ENCODE data around the gene TMBIM4.

Gene TMBIM4

DNA sequence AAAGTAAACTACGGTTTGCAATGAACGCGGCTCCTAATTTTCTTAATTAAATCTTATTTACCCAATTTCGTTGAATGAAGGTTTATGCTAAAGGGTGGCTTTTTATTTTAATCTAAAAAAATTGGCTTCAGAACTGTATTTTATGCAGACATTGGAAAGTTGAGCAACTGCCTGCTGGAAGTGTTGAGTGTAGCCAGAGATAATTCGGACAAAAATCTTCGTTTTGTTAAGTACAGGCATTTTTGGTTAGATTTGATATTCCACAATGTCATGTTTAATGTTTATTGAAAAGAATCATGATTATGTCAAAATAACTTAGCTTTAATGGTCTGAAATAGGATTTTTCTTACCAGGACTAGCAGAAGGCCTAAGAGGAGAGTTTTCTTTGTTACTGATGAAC lies 20.1 kb upstream of the TMBIM4 start:
- Histone ChIP-seq H3K27me3 (ENCODE audit: insufficient read depth, poor library complexity, severe bottlenecking) (no peaks in the 10 kb centered on the region), H3K4me3 (ENCODE audit: severe bottlenecking) (peak overlapping the region; percentile 40), H3K27ac (ENCODE audit: poor library complexity, severe bottlenecking) (no peak overlapping the region), H3K4me1 (ENCODE audit: insufficient read depth, poor library complexity, severe bottlenecking) (peaks cover 7% of the 10 kb centered on the region), H3K36me3 (ENCODE audit: low read depth) (no peaks in the 10 kb centered on the region), H3K9me3 (ENCODE audit: severe bottlenecking) (no peaks in the 10 kb centered on the region)
- no peak for ATAC-seq (ENCODE audit: low read depth)
- TF ChIP-seq, protein P1, sequence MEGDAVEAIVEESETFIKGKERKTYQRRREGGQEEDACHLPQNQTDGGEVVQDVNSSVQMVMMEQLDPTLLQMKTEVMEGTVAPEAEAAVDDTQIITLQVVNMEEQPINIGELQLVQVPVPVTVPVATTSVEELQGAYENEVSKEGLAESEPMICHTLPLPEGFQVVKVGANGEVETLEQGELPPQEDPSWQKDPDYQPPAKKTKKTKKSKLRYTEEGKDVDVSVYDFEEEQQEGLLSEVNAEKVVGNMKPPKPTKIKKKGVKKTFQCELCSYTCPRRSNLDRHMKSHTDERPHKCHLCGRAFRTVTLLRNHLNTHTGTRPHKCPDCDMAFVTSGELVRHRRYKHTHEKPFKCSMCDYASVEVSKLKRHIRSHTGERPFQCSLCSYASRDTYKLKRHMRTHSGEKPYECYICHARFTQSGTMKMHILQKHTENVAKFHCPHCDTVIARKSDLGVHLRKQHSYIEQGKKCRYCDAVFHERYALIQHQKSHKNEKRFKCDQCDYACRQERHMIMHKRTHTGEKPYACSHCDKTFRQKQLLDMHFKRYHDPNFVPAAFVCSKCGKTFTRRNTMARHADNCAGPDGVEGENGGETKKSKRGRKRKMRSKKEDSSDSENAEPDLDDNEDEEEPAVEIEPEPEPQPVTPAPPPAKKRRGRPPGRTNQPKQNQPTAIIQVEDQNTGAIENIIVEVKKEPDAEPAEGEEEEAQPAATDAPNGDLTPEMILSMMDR (IDR thresholded peaks at IDR 0.05; ENCODE audit: poor library complexity, severe bottlenecking) = no peak
- DNase-seq (ENCODE audit: low spot score) = no peak

DNA sequence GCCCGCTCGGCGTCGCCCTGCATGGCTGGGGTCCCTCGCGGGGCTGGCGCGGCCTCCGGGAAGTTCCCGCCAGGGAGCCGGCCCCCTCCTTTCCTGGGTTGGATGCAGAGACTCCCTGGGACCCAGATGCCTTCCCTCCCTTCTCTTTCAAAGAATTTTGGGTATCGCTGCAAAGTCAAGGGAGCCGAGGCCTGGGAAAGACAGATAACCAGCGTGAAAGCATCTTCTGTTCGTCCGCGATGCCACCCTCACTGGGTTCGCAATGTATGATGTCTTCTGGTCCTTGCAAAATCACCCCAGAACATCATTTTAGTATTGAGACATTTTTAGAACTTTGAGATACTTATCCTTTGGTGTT lies 19.7 kb upstream of the TMBIM4 start:
- Histone ChIP-seq H3K27me3 (ENCODE audit: insufficient read depth, poor library complexity, severe bottlenecking) (no peaks in the 10 kb centered on the region), H3K4me3 (ENCODE audit: severe bottlenecking) (peak overlapping the region; percentile 40), H3K4me1 (ENCODE audit: insufficient read depth, poor library complexity, severe bottlenecking) (peaks cover 7% of the 10 kb centered on the region), H3K36me3 (ENCODE audit: low read depth) (no peaks in the 10 kb centered on the region), H3K9me3 (ENCODE audit: severe bottlenecking) (no peaks in the 10 kb centered on the region), H3K27ac (ENCODE audit: poor library complexity, severe bottlenecking) (no peak overlapping the region)
- DNase-seq (ENCODE audit: low spot score) = no peak
- TF ChIP-seq, protein P1 (IDR thresholded peaks at IDR 0.05; ENCODE audit: poor library complexity, severe bottlenecking) = no peak
- ATAC-seq (ENCODE audit: low read depth) = no peak

DNA sequence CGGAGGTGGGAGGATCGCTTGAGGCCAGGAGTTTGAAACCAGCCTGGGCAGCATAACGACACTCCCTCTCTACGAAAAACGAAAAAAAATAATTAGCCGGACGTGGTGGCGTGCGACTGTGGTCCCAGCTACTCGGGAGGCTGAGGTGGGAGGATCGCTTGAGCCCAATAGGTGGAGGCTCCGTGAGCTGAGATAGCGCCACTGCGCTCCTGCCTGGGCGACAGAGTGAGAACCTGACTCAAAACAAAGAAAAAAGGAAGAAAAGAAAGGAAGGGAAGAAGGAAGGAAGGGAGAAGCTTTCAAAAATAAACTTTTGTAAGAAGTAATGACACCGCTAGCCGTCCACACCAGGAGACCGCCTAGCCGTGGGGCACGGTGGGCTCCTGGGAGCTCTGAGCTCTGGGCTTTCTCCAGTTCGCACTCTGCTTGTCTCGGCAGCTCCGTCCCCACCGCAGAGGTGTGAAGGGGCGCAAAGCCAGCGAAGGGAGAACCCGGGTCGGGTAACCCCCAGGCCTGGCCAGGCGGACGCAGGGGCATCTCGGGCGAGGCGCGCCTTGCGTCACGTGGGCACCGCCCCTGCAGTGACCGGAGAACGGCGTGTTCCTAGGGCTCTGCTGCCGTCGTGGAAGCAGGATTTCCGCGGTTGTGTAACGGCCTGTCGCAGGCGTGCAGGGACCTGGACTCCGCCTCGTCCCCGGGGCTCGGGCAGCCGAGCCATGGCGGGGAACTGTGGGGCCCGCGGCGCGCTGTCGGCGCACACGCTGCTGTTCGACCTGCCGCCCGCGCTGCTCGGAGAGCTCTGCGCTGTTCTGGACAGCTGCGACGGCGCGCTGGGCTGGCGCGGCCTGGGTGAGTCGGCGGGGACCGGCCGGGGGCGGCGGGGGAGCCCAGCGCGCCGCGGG lies 19.0 kb upstream of the TMBIM4 start, which contains the start of gene IRAK3:
TSS of gene IRAK3 (plus strand) at position 631 of the 902 bp plus-strand sequence. CDS start at position 717, 86 bp downstream.
- Histone ChIP-seq H3K27me3 (ENCODE audit: insufficient read depth, poor library complexity, severe bottlenecking) (no peaks in the 10 kb centered on the region), H3K27ac (ENCODE audit: poor library complexity, severe bottlenecking) (no peak within 1 kb of the TSS), H3K4me3 (ENCODE audit: severe bottlenecking) (peak within 1 kb of the TSS; percentile 40), H3K36me3 (ENCODE audit: low read depth) (no peaks in the 10 kb centered on the region), H3K4me1 (ENCODE audit: insufficient read depth, poor library complexity, severe bottlenecking) (peaks cover 7% of the 10 kb centered on the region), H3K9me3 (ENCODE audit: severe bottlenecking) (no peaks in the 10 kb centered on the region)
- peak; percentile 80 for ATAC-seq (ENCODE audit: low read depth)
- DNase-seq (ENCODE audit: low spot score) = no peak
- TF ChIP-seq, protein P1 (IDR thresholded peaks at IDR 0.05; ENCODE audit: poor library complexity, severe bottlenecking) = no peak

DNA sequence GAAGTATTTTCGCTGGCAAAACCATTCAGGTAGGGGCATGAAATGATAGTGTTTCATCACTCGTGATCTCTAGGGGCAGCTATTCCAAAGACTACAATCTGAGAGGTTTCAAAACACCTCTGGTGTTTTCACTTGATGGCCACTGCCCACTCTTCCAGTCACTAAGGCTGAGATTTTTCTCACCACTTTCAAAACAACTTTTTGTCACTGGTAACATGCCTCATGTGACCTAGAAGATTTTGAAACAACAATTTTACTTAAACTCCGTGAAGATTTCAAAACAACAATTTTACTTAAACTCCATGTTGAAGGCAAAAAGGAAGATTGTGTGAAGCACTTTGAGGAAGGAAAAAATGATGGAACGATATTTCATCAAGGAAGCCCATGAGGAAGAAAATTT lies 18.0 kb upstream of the TMBIM4 start:
- ATAC-seq (ENCODE audit: low read depth) = no peak
- no peak overlapping the region for H3K27ac ChIP-seq (ENCODE audit: poor library complexity, severe bottlenecking)
- no peaks in the 10 kb centered on the region for H3K27me3 ChIP-seq (ENCODE audit: insufficient read depth, poor library complexity, severe bottlenecking)

More for the DNA sequence above, 18.0 kb upstream of the TMBIM4 start:
- DNase-seq (ENCODE audit: low spot score) = no peak
- Histone ChIP-seq H3K36me3 (ENCODE audit: low read depth) (no peaks in the 10 kb centered on the region), H3K4me1 (ENCODE audit: insufficient read depth, poor library complexity, severe bottlenecking) (peaks cover 7% of the 10 kb centered on the region), H3K9me3 (ENCODE audit: severe bottlenecking) (no peaks in the 10 kb centered on the region), H3K4me3 (ENCODE audit: severe bottlenecking) (no peak overlapping the region)
- TF ChIP-seq, protein P1 (IDR thresholded peaks at IDR 0.05; ENCODE audit: poor library complexity, severe bottlenecking) = no peak
